PC-9 (cell line): ENCODE data around the gene LGALS1.

Experiments used
- EZH2 ChIP-seq: fragments of 200-600 bp; sonication (generic); IDR thresholded peaks from 2 replicates; pipeline ENCODE4 v1.8.0; 2017; ENCODE audit warnings: antibody characterized with exemption, low read depth
- TF ChIP-seq, protein P1 (sequence below): fragments of 200-600 bp; sonication (generic); conservative IDR thresholded peaks from 2 replicates; pipeline ENCODE4 v1.6.1; 2017; ENCODE audit warnings: mixed run types, antibody characterized with exemption, mild to moderate bottlenecking, moderate library complexity

DNA sequence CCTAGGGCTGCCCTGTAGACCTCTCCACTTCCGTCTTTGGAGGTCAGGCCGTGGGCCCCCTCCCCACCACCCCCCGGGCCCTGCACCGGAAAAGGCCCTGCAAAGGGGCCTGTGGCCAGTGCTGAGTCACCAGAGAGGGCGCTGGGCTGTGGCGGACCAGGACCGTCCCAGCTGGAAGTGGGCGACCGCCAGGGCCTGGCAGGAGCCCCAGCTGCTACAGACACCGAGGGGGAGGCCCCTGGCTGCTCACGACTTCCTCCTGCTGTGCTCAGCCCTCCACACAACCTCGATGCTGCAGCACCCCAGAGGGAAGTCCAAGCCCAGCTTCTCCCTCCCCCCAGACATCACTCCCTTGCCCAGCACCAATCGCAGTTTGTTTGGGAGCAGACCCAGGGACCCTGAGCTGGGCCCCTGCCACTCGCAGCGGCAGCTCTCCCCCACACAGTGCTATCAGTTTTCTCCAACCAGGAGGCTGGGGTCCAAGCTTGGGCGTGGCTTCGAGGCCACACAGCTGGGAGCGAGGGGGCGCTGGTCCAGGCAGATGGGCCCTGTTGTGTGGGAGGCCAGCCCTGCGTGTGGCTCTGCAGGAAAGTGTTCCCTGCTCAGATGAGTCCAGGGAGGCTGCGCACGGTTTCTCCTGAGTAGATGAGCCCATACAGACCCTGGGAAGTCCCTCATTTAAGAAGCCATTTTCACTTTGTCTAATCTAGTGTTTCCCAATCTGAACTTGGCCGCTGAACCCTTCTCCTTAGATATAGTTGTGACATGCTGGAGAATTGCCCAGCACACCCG is 41.6 kb upstream of the LGALS1 start:
- TF ChIP-seq, protein P1, sequence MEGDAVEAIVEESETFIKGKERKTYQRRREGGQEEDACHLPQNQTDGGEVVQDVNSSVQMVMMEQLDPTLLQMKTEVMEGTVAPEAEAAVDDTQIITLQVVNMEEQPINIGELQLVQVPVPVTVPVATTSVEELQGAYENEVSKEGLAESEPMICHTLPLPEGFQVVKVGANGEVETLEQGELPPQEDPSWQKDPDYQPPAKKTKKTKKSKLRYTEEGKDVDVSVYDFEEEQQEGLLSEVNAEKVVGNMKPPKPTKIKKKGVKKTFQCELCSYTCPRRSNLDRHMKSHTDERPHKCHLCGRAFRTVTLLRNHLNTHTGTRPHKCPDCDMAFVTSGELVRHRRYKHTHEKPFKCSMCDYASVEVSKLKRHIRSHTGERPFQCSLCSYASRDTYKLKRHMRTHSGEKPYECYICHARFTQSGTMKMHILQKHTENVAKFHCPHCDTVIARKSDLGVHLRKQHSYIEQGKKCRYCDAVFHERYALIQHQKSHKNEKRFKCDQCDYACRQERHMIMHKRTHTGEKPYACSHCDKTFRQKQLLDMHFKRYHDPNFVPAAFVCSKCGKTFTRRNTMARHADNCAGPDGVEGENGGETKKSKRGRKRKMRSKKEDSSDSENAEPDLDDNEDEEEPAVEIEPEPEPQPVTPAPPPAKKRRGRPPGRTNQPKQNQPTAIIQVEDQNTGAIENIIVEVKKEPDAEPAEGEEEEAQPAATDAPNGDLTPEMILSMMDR, result no peak
- no peak for TF ChIP-seq EZH2
